Right renal pelvis (tissue), 4 donors: ENCODE measurements around the gene RNF220. TPM values are rescaled to one million over a fixed set of nuclear protein-coding genes. Genes with fewer than 3 reads are reported as not detected.

ENCODE experiments used
- DNase-seq, 4 donors: peaks; one replicate each; pipeline ENCODE4 v3.0.0-alpha.2; 2013; ENCODE audit warnings: low read depth in 4 of 4, low spot score in 3 of 4, missing footprints in 1 of 4
- polyA plus RNA-seq, 4 donors: library from polyadenylated mRNA; unstranded; fragments of 120-200 nt; gene quantifications; one replicate each; pipeline ENCODE4 v1.2.1, GENCODE V29; 2013; ENCODE audit not compliant: insufficient read length in 4 of 4

Gene RNF220
- polyA plus RNA-seq, 4 donors: 93.0 to 101 (median 95.7) TPM

DNA sequence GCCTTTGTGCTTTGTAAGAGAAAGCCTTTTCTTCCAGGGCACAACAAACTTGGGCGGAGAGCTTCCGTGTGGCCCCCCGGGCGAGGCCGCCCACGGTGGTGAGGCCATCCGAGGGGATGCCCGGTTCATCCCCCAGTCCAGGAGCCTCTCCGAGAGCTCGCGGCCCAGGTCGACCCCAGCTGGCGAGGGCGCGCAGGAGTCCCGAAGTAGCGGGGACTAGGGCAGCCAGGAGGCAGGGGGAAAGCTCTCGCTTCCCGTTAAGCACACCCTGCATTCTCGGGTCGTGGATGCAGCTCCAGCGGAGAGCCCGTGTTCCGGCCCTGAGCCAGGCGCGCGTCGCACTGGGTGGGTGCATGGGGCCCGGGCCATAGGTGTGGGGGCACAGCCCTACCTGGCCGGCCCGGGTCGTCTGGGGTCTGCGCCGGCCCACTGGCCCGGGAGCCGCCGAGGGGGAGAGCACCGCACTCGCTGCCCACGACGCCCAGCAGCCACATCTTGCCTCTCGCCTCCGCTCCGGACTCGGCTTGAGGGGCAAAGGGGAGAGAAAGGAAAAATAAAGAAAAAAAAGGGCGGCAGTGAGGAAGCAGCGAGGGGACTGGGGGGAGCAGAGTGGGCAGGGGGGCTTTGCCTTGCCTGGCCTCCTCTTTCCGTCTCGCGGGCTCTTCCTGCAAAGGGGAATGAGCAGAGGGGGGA, 1.8 kb downstream of the RNF220 start:
- no peak for DNase-seq

DNA sequence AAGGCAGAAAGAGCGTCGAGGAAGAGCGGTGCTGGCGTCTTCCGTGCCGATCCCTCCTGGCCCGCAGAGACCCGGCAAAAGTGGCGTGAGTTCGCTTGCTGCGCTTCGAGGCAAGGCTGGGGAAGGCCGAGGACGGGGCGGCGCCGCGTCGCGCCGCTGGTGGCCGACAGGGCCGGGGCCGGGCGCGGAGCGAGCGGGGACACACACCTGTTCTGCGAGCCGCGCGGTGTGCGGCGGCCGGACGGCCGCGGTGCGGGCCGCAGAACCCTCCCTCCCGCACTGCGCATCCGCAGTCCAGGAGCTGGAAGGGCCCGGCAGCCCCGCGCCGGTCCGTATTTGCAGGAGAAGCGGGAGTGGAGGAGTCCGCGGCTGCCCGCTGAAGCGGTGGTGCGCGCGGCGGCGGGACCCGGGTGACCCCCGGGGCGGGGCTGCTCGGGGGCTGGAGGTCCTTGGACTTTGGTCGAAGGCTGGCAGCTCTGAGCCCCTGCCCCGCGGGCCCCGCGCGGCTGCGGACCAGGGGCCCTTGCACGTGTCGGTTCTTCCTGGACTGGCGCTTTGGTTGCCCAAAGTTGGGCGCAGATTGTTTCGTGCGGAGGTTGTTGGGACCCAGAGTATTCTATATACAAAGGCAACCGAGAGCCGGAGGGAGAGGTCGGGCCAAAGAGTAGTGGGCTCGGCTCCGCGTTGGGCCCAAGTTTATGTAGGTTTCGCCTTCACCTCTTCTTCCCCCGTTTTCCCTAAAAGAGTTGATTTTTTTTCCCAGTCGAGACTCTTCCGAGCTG, 2.6 kb downstream of the RNF220 start:
- DNase-seq: no peak

DNA sequence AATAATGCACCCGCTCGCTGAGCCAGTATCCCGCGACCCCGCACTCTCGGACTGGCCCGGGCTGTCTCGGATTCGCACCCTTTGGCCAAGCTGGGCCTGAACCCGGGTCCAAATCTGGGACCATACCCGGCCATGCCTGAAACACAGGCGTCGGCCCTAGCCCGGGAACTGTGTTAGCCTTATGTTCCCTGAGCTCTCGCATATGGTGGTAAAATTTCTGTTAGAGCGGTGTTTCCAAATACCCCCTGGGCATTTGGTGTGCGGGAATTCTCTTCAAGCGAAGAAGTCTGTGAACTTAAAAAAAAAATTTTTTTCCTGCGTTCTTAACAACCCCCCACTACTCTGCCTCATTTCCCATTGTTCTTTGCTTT, 3.1 kb downstream of the RNF220 start:
- DNase-seq: no peak

DNA sequence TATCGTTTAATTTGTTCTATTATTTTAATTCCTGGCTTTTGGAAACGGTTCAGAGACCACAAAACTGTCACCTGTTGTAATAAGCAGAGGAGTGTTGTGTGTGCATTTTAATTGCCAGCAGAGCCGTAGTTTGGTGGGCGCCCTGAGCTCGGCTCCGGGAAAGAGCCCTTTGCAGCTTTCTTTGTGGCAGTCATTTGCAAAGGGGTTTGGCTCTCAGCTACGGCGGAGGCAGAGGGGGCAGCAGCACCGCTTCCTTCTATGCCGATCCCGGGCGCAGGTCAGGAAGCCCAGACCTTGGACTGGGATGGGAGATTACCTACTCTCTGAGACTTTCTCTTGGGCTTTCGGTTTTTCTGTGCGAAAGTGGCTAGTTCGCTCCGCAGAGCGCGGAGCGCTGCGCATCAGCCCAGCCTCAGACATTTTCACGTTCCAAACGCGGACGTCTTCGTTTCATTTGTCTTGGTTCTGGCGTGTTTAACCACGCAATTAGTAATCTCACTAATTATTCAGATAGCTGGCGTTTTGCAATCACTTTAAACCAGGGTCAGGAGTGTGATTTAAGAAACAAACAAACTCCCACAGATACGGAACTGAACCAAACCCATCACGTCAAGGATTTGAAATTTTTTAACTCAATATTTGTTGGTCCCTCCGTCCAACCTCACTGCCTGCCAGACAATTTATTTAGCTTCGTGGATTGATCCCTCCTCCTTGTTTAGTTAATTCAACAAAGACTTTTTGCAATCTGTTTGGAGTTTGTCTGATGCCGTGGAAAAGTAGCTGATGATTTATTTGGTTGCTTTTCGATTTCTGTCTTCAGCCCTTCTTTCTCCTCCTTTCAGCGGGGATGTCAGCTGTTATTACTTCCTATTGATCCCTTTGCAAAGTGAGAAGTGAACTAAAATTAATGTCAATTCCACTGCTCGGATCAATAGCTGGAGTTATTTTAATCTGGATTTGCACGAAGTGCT, 3.9 kb downstream of the RNF220 start:
- DNase-seq: no peak

DNA sequence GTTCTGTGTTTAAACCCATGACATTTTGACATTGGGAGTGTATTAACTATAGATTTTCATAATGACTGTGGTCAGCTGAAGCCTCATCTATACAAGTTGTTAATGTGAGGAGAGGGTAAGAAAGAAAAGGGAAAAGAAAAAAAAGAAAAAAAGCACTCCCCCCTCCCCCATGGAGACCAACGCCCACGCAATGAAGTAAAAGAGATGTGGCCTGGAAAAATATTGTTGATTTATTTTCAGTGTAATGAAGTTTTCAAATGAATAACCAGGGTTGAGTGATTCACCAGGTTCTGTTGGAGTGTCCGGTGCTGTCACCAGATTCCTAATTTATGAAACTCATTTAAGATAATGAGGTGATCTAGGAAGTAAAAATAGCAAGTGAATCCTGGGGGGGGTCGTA, 4.7 kb downstream of the RNF220 start:
- DNase-seq: no peak

DNA sequence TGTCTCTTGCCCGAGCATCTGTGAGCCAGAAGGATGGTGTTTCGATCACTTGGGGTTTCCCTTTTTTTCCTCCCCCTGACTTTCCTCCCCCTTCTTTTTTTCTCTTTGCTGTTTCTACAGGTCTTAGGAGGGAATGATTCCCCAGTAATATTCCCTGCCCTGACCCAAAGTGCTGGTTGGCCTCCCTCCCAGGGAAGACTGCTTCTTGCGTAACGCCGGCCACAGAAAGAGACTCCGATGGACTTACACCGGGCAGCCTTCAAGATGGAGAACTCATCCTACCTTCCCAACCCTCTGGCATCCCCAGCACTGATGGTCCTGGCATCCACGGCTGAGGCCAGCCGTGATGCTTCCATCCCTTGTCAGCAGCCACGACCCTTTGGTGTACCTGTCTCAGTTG, 6.8 kb downstream of the RNF220 start:
- DNase-seq: no peak

DNA sequence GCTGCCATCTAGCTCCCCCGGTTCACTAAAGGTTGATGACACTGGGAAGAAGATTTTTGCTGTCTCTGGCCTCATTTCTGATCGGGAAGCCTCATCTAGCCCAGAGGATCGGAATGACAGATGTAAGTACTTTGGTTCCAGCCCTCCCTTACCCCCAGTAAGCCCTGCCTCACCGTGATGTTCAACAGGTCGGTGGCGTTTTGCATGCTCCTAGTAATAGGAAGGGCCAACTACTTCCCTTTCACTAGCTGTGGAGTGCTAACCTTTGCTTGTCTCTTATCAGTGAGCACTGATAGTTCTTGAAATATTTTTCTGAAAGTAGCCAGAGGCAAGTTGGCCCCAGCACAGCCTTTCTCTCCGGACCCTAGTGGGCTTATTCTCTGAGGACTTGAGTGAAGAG, 7.5 kb downstream of the RNF220 start:
- DNase-seq: no peak

DNA sequence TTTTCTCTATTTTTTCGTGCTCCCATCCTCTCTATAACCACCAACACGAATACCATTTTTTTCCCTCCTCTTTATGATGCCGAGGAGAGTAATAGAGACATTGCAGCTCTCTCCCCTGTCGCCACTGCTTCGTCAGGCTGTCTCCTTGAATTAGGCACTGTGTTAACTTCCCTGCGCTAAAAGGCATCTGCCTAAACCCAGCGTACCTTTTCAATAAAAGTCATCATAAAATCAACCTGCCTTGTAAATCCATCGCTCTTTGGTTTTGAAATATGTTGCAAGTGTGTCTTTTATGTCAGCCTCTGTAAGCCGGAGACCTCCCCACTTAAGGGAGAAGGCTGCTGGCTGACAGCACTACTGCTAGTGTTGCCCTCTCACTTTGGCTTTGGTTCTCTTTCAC, 8.7 kb downstream of the RNF220 start:
- no peak for DNase-seq

DNA sequence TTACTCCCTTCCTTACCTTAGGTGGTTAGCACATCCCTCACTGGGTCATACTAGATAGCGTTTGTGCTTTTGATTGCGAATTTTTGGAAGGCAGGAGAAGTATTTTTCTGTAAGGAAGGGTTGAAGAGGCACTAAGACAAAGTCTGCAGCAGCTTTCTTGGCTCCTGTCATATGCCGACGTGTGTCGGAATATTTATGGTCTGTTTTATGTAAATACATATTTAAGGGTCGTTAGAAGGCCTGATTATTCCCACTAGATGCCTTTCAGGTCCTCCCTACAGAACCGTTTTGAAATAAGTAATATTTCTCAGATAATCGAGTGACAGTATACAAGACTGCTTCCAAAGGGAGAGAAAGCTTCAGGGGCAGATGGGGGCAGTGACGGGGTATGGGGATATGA, 10.0 kb downstream of the RNF220 start:
- DNase-seq: no peak

DNA sequence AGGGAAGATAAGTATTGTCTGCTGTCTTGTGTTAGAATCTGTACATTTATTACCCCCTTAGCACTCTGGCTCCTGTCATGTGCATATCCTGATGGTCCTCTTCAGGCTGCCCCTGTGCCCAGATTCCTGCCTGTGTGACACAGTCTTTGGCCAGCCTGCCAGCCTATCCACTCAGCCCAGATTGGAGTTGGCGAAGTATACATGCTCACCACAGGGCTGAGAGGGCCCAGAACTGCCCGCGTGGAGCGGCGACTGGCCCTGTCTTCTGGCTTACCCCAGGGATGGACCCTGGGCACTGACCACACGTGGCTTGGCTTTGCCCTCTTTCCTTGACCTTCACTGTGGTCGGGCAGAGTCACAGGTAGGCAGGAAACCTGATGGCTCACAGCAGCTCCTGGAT, 11.4 kb downstream of the RNF220 start:
- DNase-seq: no peak

DNA sequence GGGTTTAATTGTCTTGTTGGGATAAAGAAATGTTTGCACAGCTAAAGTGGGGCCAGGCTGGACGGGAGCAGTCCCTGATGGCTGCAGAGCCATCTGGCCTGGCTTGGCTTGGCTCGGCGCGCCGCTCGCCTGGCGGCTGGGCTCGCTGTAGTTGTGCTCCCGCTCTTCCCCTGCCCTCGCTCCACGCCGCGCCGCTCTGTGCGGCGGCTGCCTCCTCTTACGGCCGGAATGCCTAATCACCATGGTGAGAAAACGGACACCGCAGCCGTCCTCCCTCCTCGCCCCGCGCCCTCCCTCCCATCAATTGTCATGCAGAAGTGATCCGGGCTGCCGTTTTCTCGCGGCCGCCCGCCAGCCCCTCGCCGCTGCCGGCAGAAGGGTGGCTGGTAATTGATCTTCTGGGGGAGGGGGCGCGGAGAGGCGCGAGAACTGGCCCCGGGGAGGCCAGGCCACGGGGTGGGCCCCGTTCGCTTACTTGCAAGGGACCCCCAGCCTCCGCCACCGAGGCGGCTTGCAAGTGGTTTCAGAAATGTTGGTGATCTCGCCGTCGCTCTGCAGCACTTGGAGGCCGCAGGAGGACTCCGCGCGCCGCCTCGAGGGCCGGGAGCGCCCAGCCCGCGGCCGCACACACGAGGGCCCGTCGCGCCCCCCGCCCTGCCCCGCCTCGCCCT, 12.4 kb downstream of the RNF220 start:
- DNase-seq: no peak

DNA sequence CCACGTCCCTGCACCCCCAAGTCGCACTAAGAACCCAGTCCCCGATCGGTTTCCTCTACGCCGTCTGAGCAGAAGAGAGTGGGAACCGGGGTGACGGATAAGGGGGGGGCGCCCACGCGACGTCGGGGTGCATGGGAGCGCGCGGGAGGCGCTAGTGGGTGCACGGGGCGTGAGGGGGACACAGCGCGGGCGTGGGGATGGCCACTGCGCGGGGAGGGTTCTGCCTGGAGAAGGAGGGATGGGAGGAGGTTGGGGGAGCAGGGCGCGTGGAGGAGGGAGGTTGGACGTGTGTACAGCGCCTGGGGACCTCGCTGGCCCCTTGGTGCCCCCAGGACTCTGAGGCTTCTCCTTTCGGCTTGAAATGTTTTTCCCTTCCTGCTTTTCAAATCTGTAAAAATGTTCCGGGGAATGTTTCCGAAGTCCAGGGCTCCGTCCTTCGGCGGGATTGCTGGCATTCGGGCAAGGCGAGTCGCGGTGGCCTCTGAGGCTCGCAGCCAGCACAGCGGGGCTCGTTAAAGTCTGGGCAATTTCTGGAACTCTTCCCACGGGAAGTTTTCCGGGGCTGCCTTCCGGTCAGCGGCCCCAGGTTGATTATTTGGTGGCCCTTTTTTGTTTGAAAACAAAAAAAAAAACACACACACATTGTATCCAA, 13.1 kb downstream of the RNF220 start:
- no peak for DNase-seq

DNA sequence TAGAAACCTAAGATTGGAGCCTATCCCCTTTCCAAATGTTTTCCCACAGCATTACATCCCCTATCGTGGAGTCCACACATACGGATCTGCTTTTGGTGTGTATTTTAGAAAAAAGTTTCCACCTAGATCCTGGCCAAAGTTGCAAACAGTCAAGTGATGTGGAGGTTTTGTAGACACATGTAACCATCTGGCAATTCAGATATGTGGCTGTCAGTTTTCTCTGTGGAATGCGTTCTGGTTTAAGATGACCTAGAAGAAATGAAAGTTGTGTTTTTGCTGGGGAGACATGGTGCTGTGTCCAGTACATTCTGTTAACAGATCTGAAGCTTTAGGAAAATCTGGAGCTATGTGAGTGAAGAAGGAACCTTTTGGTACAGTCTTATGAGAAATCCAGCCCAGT, 14.8 kb downstream of the RNF220 start:
- DNase-seq: no peak

DNA sequence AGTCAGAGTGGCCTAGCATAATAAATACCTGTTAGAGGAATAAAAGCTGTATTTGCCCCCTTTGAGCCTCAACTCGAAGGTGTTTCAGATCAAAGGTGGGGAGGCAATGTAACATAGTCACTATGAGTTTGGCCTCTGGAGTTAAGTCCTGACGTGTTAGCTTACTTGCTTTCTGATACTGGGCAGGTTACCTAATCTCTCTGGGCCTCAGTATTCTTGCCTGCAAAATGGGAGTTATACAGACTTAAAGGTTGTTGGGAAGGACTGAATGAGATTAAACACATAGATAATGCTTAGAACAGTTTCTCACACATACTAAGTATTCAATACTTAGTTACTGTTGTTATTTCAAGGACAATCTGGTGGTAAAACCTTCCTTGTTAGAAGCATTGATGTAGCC, 15.5 kb downstream of the RNF220 start:
- no peak for DNase-seq

DNA sequence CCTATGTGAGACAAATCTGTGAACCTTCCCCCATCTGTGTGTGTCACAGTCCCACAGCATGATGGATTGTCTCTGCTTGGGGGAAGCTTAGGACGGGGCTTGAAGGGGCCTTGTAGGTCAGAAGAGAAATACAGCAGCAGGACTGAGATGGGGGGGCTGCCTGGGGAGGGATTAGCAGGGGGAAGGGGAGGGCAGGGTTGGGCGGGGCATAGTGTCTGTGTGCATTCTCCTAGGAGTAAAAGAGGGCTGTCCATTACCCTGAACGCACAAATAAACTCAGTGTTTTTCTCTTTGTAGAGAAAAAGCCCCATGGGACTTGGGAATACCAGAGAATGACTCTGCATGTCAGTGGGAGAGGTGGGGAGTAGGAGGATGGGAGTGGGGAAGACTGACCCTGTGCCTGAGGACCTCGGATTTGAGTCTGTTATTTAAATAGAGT, 16.4 kb downstream of the RNF220 start:
- no peak for DNase-seq

DNA sequence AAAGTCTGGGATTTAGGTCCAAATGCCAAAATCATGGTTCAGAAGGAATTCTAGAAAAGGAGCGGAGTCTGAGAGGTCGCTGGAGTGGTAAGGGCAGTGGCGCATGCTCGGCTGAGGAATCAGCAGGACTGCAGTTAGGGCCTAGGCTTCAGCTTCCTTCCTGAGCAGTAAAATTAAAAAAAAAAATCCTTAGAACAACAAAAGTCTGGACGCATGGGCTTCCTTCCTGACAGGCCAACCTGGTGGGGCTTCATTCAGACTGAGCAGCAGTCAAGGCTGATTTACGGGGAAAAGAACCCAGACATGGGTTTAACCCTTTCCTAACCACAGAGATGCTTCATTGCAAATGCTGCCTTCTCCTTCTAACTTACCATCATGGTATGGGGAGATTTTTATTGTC, 17.1 kb downstream of the RNF220 start:
- DNase-seq: no peak

DNA sequence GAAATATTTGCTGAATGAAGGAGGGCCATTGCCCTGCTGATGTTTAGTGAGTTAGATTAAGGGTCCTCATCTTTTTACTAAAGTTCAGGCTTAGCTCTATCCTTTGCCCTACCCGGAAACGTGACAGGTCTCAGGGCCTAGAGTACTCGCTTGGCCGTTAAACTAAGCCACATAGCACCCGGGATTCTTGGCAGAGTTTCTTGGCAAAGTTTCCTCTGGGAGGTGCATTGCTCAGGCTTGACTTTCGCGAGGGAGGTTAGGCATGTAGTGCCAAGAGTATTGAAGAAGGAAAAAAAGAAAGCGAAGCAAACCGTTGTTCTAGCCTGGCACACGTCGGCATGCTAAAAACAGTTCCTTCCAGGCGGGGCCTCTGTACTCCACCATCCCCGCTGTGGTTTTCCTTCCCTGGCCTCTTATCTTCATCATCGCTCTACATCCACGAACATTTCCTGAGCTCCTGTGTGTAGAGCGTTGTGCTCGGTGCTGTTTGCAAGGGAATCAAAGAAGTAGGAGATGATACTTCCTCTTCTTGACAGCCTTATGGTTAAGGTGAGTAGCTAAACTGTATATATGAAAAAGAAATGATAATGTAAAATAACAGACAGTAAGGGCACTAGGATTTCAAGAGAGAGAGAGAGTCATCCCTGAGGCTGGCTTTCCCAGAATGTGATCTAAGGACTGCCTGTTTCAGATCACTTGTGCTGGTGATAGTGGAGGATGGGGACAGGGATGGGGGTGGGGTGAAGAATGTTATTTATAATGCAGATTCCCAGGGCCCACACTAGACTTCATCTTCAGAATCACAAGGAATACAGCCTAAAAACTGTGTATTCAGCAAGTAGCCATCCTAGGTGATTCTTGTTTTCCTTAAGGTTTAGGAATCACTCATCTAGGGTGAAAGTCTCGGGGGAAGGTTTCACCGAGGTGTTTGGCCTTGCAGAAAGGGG, 18.8 kb downstream of the RNF220 start:
- no peak for DNase-seq

DNA sequence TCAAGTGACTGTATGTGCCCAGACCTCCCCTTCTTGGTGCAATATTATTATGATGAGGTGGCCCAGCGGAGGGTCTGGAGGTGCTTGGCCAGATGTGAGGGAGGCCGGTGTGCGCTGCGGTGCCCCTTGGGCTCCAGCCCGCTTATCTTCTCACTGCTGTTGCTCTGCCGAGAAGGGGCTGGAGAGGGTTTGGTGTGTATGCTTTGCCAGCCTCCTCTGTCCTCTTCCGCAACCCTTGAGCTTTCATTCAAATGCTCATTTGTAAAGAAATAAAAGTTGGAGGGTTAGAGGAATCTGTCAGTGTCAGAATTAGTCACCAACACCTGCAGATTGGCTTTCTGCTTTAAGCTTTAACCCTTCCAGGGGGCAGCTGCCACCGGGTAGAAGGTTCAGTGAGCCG, 19.7 kb downstream of the RNF220 start:
- no peak for DNase-seq
